IMR-90 (cell line): Measurements from ENCODE around the gene FAM216B. TPM values are rescaled to one million over a fixed set of nuclear protein-coding genes. Genes with fewer than 3 reads are reported as not detected.

Source experiments
- ATAC-seq: fragments of 200-7000 bp; cut with Tn5 transposase; 2 replicates; pipeline ENCODE4 v1.9.1; 2020; ENCODE audit warnings: low read depth, mild to moderate bottlenecking, moderate library complexity
- BruUV-seq: library from RNA; stranded (reverse); fragments of 400-500 nt; replicated peaks from 2 replicates; lab custom pipeline; 2021; lab: Mats Ljungman, UMichigan
- CTCF ChIA-PET: fragments of 300-600 bp; formaldehyde crosslinking; extraction: SDS; loops from one replicate; lab custom pipeline; 2021; ENCODE audit warnings: antibody characterized with exemption; lab: Yijun Ruan, JAX
- POLR2A ChIA-PET: fragments of 300-600 bp; sonication (Branson Sonifier 250); formaldehyde crosslinking; loops from one replicate; lab custom pipeline; 2022; ENCODE audit warnings: antibody characterized with exemption; ENCODE audit not compliant: unreplicated experiment; lab: Charles Lee
- DNase-seq: peaks from one replicate; pipeline ENCODE4 v3.0.0; 2013
- H2AFZ ChIP-seq: replicated peaks from 2 replicates; pipeline ENCODE3; 2013; ENCODE audit warnings: low read length, mild to moderate bottlenecking; ENCODE audit not compliant: poor library complexity
- H2AK5ac ChIP-seq: 2 replicates; pipeline ENCODE4 v1.6.1; 2013; ENCODE audit warnings: low read depth, low read length, inconsistent platforms
- H2AK9ac ChIP-seq: replicated peaks from 2 replicates; pipeline ENCODE3; 2013; ENCODE audit warnings: mild to moderate bottlenecking, low read depth, low read length, moderate library complexity; ENCODE audit not compliant: poor library complexity
- H2BK120ac ChIP-seq: 2 replicates; pipeline ENCODE4 v1.6.1; 2013; ENCODE audit warnings: low read depth, low read length, inconsistent platforms
- H2BK15ac ChIP-seq: 3 replicates; pipeline ENCODE4 v1.6.1; 2013; ENCODE audit warnings: low read depth, low read length, inconsistent platforms
- H2BK20ac ChIP-seq: 2 replicates; pipeline ENCODE4 v1.6.1; 2013; ENCODE audit warnings: low read depth, mild to moderate bottlenecking, inconsistent platforms, low read length, moderate library complexity
- H2BK5ac ChIP-seq: 2 replicates; pipeline ENCODE4 v1.6.1; 2013; ENCODE audit warnings: mild to moderate bottlenecking, low read depth, low read length, inconsistent platforms; ENCODE audit not compliant: poor library complexity, severe bottlenecking
- H3K14ac ChIP-seq: replicated peaks from 2 replicates; pipeline ENCODE4 v1.6.1; 2013; ENCODE audit warnings: low read depth, low read length, inconsistent platforms
- H3K18ac ChIP-seq: 2 replicates; pipeline ENCODE4 v1.6.1; 2013; ENCODE audit warnings: low read depth, low read length, control low read depth
- H3K23ac ChIP-seq: 2 replicates; pipeline ENCODE4 v1.6.1; 2013; ENCODE audit warnings: low read depth, low read length, inconsistent platforms
- H3K27ac ChIP-seq: 2 replicates; pipeline ENCODE4 v1.5.1; 2013; ENCODE audit warnings: mild to moderate bottlenecking, control low read depth, low read length; ENCODE audit not compliant: insufficient read depth
- H3K27me3 ChIP-seq: 2 replicates; pipeline ENCODE4 v1.6.1; 2013; ENCODE audit warnings: low read length; ENCODE audit not compliant: control insufficient read depth, insufficient read depth
- H3K36me3 ChIP-seq: 2 replicates; pipeline ENCODE4 v1.6.1; 2013; ENCODE audit warnings: low read length, mixed read lengths; ENCODE audit not compliant: control insufficient read depth, insufficient read depth
- H3K4ac ChIP-seq: 2 replicates; pipeline ENCODE4 v1.6.1; 2013; ENCODE audit warnings: low read depth, low read length, inconsistent platforms
- H3K4me1 ChIP-seq: 2 replicates; pipeline ENCODE4 v1.6.1; 2013; ENCODE audit warnings: low read length, mixed read lengths; ENCODE audit not compliant: control insufficient read depth, insufficient read depth
- H3K4me2 ChIP-seq: 2 replicates; pipeline ENCODE4 v1.6.1; 2013; ENCODE audit warnings: low read depth, mild to moderate bottlenecking, control low read depth, low read length, moderate library complexity
- H3K4me3 ChIP-seq: 2 replicates; pipeline ENCODE4 v1.5.1; 2013; ENCODE audit warnings: low read depth, mild to moderate bottlenecking, control low read depth, low read length, moderate library complexity; ENCODE audit not compliant: insufficient read depth
- H3K56ac ChIP-seq: 2 replicates; pipeline ENCODE4 v1.6.1; 2013; ENCODE audit warnings: low read length, inconsistent platforms; ENCODE audit not compliant: insufficient read depth; ENCODE audit errors: extremely low read depth
- H3K79me1 ChIP-seq, 2 experiments: 2 replicates each; pipeline ENCODE4 v1.6.1; 2013; ENCODE audit warnings: low read length in 2 of 2, inconsistent platforms in 1 of 2, low read depth in 1 of 2
- H3K9ac ChIP-seq: 2 replicates; pipeline ENCODE4 v1.6.1; 2013; ENCODE audit warnings: low read depth, low read length, control low read depth
- H3K9me1 ChIP-seq: 2 replicates; pipeline ENCODE4 v1.6.1; 2013; ENCODE audit warnings: low read length, inconsistent platforms; ENCODE audit not compliant: insufficient read depth
- H3K9me3 ChIP-seq: 2 replicates; pipeline ENCODE4 v1.6.1; 2013; ENCODE audit warnings: low read length; ENCODE audit not compliant: control insufficient read depth, insufficient read depth
- H4K20me1 ChIP-seq: 2 replicates; pipeline ENCODE4 v1.6.1; 2013; ENCODE audit warnings: low read length, inconsistent platforms; ENCODE audit not compliant: insufficient read depth
- H4K5ac ChIP-seq: 2 replicates; pipeline ENCODE4 v1.6.1; 2013; ENCODE audit warnings: mild to moderate bottlenecking, low read depth, low read length, control low read depth
- H4K8ac ChIP-seq, 2 experiments: 2 replicates each; pipeline ENCODE4 v1.6.1; 2013; ENCODE audit warnings: low read depth in 2 of 2, low read length in 2 of 2, control low read depth in 1 of 2, inconsistent platforms in 1 of 2
- H4K91ac ChIP-seq: 2 replicates; pipeline ENCODE4 v1.6.1; 2013; ENCODE audit warnings: low read depth, low read length, inconsistent platforms; ENCODE audit not compliant: insufficient read depth
- BHLHE40 ChIP-seq: fragments of 150-350 bp; IDR thresholded peaks from 2 replicates; pipeline ENCODE4 v1.6.1; 2016; ENCODE audit warnings: mild to moderate bottlenecking, low read depth, low read length
- CEBPB ChIP-seq: IDR thresholded peaks from 2 replicates; pipeline ENCODE4 v1.6.1; 2012; ENCODE audit warnings: low read depth, low read length, improper control_type of control experiment
- CHD1 ChIP-seq: IDR thresholded peaks from 2 replicates; pipeline ENCODE4 v1.6.1; 2012; ENCODE audit warnings: low read depth, low read length, improper control_type of control experiment
- FOS ChIP-seq: fragments of 150-350 bp; IDR thresholded peaks from 2 replicates; pipeline ENCODE4 v1.6.1; 2016; ENCODE audit warnings: low read depth, low read length
- MAFK ChIP-seq: IDR thresholded peaks from 2 replicates; pipeline ENCODE4 v1.6.1; 2012; ENCODE audit warnings: low read depth, low read length, improper control_type of control experiment
- MAZ ChIP-seq: IDR thresholded peaks from 2 replicates; pipeline ENCODE4 v1.6.1; 2012; ENCODE audit warnings: low read depth, mild to moderate bottlenecking, low read length, improper control_type of control experiment, moderate library complexity, borderline replicate concordance
- MXI1 ChIP-seq: IDR thresholded peaks from 2 replicates; pipeline ENCODE4 v1.6.1; 2012; ENCODE audit warnings: low read depth, mild to moderate bottlenecking, low read length, moderate library complexity, borderline replicate concordance
- NFE2L2 ChIP-seq: fragments of 150-350 bp; IDR thresholded peaks from 2 replicates; pipeline ENCODE4 v1.6.1; 2016; ENCODE audit warnings: low read depth, mild to moderate bottlenecking, low read length
- POLR2A ChIP-seq: IDR thresholded peaks from 2 replicates; pipeline ENCODE4 v1.6.1; 2012; ENCODE audit warnings: mild to moderate bottlenecking, low read depth, low read length
- RAD21 ChIP-seq: IDR thresholded peaks from 2 replicates; pipeline ENCODE4 v1.6.1; 2012; ENCODE audit warnings: low read length, improper control_type of control experiment
- RCOR1 ChIP-seq: IDR thresholded peaks from 2 replicates; pipeline ENCODE4 v1.6.1; 2012; ENCODE audit warnings: mild to moderate bottlenecking, low read length, improper control_type of control experiment; ENCODE audit not compliant: insufficient replicate concordance
- RFX5 ChIP-seq: IDR thresholded peaks from 2 replicates; pipeline ENCODE4 v1.8.0; 2012; ENCODE audit warnings: low read depth, mild to moderate bottlenecking, low read length, moderate library complexity
- SMC3 ChIP-seq: fragments of 150-350 bp; IDR thresholded peaks from 2 replicates; pipeline ENCODE4 v1.6.1; 2016; ENCODE audit warnings: low read depth, mild to moderate bottlenecking, antibody characterized with exemption, low read length, moderate library complexity
- WGBS, 2 experiments: methylation state at CpG; one replicate each; pipeline versions ENCODE4 v1.1.5 to v1.1.7; 2013; ENCODE audit warnings: missing lambda C conversion rate in 2 of 2; ENCODE audit not compliant: insufficient read length in 1 of 2; ENCODE audit errors: extremely low coverage in 2 of 2; 5-methylcytosine and 5-hydroxymethylcytosine counted together
- dilution Hi-C: fragments of 300-500 bp; cut with HindIII; formaldehyde crosslinking; loops from one replicate; pipeline ENCODE4 v1.14.3; 2018; ENCODE audit warnings: low sequenced_read_pairs; ENCODE audit not compliant: unreplicated experiment
- in situ Hi-C: fragments of 300-500 bp; cut with MboI; formaldehyde crosslinking; loops from 3 replicates; pipeline ENCODE4 v1.14.3; 2019; ENCODE audit warnings: low sequenced_read_pairs, inconsistent platforms, mixed read lengths
- intact Hi-C: fragments of 100-400 bp; cut with micrococcal nuclease; formaldehyde crosslinking; loops from 2 replicates; pipeline ENCODE4 v1.10.0; 2022
- polyA plus RNA-seq, 3 experiments: library from polyadenylated mRNA; depleted of rRNA; stranded (reverse); fragments of >200 nt; gene quantifications; 2 replicates each; pipeline ENCODE4 v1.2.3, GENCODE V29; 2012; ENCODE audit warnings: low replicate concordance in 1 of 3
- total RNA-seq: library from RNA; depleted of rRNA; stranded (reverse); fragments of >200 nt; gene quantifications from 2 replicates; pipeline ENCODE4 v1.2.3, GENCODE V29; 2012
- TF ChIP-seq, protein P1 (sequence below): fragments of 150-350 bp; IDR thresholded peaks from 2 replicates; pipeline ENCODE4 v1.6.1; 2017; ENCODE audit warnings: mild to moderate bottlenecking, antibody characterized with exemption, low read length, low read depth
- TF ChIP-seq, protein P2 (sequence below): conservative IDR thresholded peaks from 2 replicates; pipeline ENCODE4 v1.5.1; 2012; ENCODE audit warnings: mild to moderate bottlenecking, low read depth, low read length, improper control_type of control experiment
- TF ChIP-seq, protein P3 (sequence below): fragments of 150-350 bp; IDR thresholded peaks from 2 replicates; pipeline ENCODE4 v1.6.1; 2016; ENCODE audit warnings: low read depth, mild to moderate bottlenecking, low read length, moderate library complexity, borderline replicate concordance

Gene FAM216B
- total and polyA plus RNA-seq, 2 of the 4 experiments (the other 2 are of a cell fraction): not detected

DNA sequence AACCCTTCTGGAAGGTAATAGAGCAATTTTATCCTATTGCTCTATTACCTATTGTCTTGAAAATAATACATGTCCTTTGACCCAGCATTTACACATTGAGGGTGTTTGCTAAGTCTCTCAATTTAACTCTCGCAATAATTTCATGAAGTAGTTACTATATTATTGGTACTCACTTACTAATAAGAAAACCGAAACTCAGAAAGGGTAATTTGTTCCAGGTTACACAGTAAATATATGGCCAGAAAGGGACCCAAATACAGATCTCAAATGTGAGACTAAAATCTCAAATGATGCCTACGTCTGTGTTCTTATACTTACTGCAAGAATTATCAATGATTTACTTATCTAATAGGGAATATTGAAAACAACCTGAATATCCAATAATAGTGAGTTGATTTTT lies 29.7 kb upstream of the FAM216B start:
- Histone ChIP-seq H3K18ac (no peak overlapping the region), H3K9me3 (no peaks in the 10 kb centered on the region), H3K23ac (no peak overlapping the region), H4K5ac (no peak overlapping the region), H2BK5ac (no peak overlapping the region), H4K91ac (no peak overlapping the region), H2BK15ac (no peak overlapping the region), H2AK5ac (no peak overlapping the region), H3K27ac (no peak overlapping the region), H3K36me3 (no peaks in the 10 kb centered on the region), H3K4me1 (peaks cover 8% of the 10 kb centered on the region), H3K9ac (no peak overlapping the region), H2AFZ (no peak overlapping the region), H3K4me3 (no peak overlapping the region), H2BK120ac (no peak overlapping the region), H3K79me1 (no peaks in the 10 kb centered on the region), H2AK9ac (no peak overlapping the region), H4K20me1 (no peaks in the 10 kb centered on the region), H3K27me3 (no peaks in the 10 kb centered on the region), H3K4ac (no peak overlapping the region), H4K8ac (no peak overlapping the region), H2BK20ac (no peak overlapping the region), H3K56ac (no peak overlapping the region), H3K4me2 (no peak overlapping the region), H3K14ac (no peak overlapping the region), H3K9me1 (no peaks in the 10 kb centered on the region)
- ATAC-seq (no peak), DNase-seq (no peak)
- WGBS, 2 experiments: no CpG with 5 or more reads among the region's 3 CpGs
- in situ Hi-C loops (no loop called here), intact Hi-C loops (no loop called here), dilution Hi-C loops (no loop called here)
- ChIA-PET CTCF (no interaction called here), POLR2A (no interaction called here)
- BruUV-seq: no TSS peak
- TF ChIP-seq, protein P1, sequence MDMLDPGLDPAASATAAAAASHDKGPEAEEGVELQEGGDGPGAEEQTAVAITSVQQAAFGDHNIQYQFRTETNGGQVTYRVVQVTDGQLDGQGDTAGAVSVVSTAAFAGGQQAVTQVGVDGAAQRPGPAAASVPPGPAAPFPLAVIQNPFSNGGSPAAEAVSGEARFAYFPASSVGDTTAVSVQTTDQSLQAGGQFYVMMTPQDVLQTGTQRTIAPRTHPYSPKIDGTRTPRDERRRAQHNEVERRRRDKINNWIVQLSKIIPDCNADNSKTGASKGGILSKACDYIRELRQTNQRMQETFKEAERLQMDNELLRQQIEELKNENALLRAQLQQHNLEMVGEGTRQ: no peak
- TF ChIP-seq, protein P2, sequence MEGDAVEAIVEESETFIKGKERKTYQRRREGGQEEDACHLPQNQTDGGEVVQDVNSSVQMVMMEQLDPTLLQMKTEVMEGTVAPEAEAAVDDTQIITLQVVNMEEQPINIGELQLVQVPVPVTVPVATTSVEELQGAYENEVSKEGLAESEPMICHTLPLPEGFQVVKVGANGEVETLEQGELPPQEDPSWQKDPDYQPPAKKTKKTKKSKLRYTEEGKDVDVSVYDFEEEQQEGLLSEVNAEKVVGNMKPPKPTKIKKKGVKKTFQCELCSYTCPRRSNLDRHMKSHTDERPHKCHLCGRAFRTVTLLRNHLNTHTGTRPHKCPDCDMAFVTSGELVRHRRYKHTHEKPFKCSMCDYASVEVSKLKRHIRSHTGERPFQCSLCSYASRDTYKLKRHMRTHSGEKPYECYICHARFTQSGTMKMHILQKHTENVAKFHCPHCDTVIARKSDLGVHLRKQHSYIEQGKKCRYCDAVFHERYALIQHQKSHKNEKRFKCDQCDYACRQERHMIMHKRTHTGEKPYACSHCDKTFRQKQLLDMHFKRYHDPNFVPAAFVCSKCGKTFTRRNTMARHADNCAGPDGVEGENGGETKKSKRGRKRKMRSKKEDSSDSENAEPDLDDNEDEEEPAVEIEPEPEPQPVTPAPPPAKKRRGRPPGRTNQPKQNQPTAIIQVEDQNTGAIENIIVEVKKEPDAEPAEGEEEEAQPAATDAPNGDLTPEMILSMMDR: no peak
- TF ChIP-seq RCOR1: no peak
- no peak for TF ChIP-seq SMC3
- TF ChIP-seq MAZ: no peak
- TF ChIP-seq RFX5: no peak
- no peak for TF ChIP-seq MXI1
- no peak for TF ChIP-seq RAD21
- no peak for TF ChIP-seq FOS
- no peak for TF ChIP-seq CEBPB
- TF ChIP-seq BHLHE40: no peak
- TF ChIP-seq, protein P3, sequence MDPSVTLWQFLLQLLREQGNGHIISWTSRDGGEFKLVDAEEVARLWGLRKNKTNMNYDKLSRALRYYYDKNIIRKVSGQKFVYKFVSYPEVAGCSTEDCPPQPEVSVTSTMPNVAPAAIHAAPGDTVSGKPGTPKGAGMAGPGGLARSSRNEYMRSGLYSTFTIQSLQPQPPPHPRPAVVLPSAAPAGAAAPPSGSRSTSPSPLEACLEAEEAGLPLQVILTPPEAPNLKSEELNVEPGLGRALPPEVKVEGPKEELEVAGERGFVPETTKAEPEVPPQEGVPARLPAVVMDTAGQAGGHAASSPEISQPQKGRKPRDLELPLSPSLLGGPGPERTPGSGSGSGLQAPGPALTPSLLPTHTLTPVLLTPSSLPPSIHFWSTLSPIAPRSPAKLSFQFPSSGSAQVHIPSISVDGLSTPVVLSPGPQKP: no peak
- no peak for TF ChIP-seq POLR2A
- no peak for TF ChIP-seq CHD1
- TF ChIP-seq MAFK: no peak
- no peak for TF ChIP-seq NFE2L2
